SK-N-SH (cell line): ENCODE measurements around the gene DACH1.

Source experiments
- CTCF ChIP-seq: fragments of 200-600 bp; sonication (generic); IDR thresholded peaks from 2 replicates; pipeline ENCODE4 v1.6.1; 2017; ENCODE audit warnings: antibody characterized with exemption, mild to moderate bottlenecking, moderate library complexity
- MAX ChIP-seq: IDR thresholded peaks from 2 replicates; pipeline ENCODE4 v1.4.0; 2012; ENCODE audit warnings: low read depth
- TCF12 ChIP-seq: IDR thresholded peaks from 2 replicates; pipeline ENCODE4 v1.4.0; 2012

- TF ChIP-seq MAX (no peak), CTCF (peak; percentile 71), TCF12 (no peak)
Measured at GRCh38 chr13:71879129-71879535, 12.1 kb upstream of the DACH1 start.
